ENCODE data around the gene TSPO. TPM values are rescaled to one million over a fixed set of nuclear protein-coding genes. Genes with fewer than 3 reads are reported as not detected.
"Not testable (repeated sequence)": the region's sequence is repeated elsewhere in the genome, so short reads cannot be mapped to it uniquely, and the experiment has no call there.

The TSPO gene
- total RNA-seq, 1 donor from 2014 or later = 435 TPM

- ATAC-seq = no peak
These were observed 19.4 kb upstream of the TSPO start for GRCh38 chr22:43131773-43132501.

GRCh38 chr22:43133401-43133800 lies 18.0 kb upstream of the TSPO start:
- no peak for ATAC-seq

GRCh38 chr22:43134553-43134952 lies 16.8 kb upstream of the TSPO start:
- ATAC-seq = peak; percentile 1

- ATAC-seq = peak; percentile 47
These were observed 15.8 kb upstream of the TSPO start for GRCh38 chr22:43135565-43135964.

GRCh38 chr22:43136255-43136654 lies 15.1 kb upstream of the TSPO start:
- peak; percentile 36 for ATAC-seq

- ATAC-seq = no peak
These were observed 14.6 kb upstream of the TSPO start for GRCh38 chr22:43136801-43137200.

GRCh38 chr22:43142880-43143562 lies 8.3 kb upstream of the TSPO start, which contains the start of gene MCAT:
Gene MCAT, minus strand, starts transcription at chr22:43143398. Its CDS starts 50 bp downstream, at chr22:43143348.
- ATAC-seq = peak; percentile 68

- peak; percentile 78 for ATAC-seq
These were observed 6.4 kb upstream of the TSPO start for GRCh38 chr22:43144949-43145348.

GRCh38 chr22:43145371-43145770 lies 6.0 kb upstream of the TSPO start:
- ATAC-seq = not testable (repeated sequence)

- ATAC-seq = not testable (repeated sequence)
These were observed 5.0 kb upstream of the TSPO start for GRCh38 chr22:43146332-43146731.

GRCh38 chr22:43147821-43148220 lies 3.5 kb upstream of the TSPO start:
- ATAC-seq = no peak

- peak; percentile 40 for ATAC-seq
These were observed 2.8 kb upstream of the TSPO start for GRCh38 chr22:43148581-43148980.

GRCh38 chr22:43150731-43151206 lies 590 bp upstream of the TSPO start:
- ATAC-seq = no peak

- ATAC-seq = peak; percentile 4
These were observed 621 bp downstream of the TSPO start for GRCh38 chr22:43152003-43152356.

- ATAC-seq = peak; percentile 80
These were observed 1.2 kb downstream of the TSPO start for GRCh38 chr22:43152357-43153071.

GRCh38 chr22:43153899-43154298 lies 2.5 kb downstream of the TSPO start:
- ATAC-seq = no peak

GRCh38 chr22:43154887-43155536 lies 3.7 kb downstream of the TSPO start:
- peak; percentile 6 for ATAC-seq

GRCh38 chr22:43155789-43156188 lies 4.4 kb downstream of the TSPO start:
- ATAC-seq = no peak

- no peak for ATAC-seq
These were observed 5.1 kb downstream of the TSPO start for GRCh38 chr22:43156413-43156812.

- ATAC-seq = no peak
These were observed 6.7 kb downstream of the TSPO start for GRCh38 chr22:43157874-43158546.

- ATAC-seq = no peak
These were observed 7.6 kb downstream of the TSPO start for GRCh38 chr22:43158778-43159483.

Data from esophagus mucosa (tissue), 1 donor.